HG03520 (cell line): Measurements from ENCODE around the gene STEAP1B.
A peak's percentile ranks its signal among the peaks of the same experiment; 100 is the strongest.

Experiments used
- ATAC-seq: cut with Tn5 transposase; IDR thresholded peaks from one replicate; pipeline ENCODE4 v1.9.1; 2021; ENCODE audit warnings: mild to moderate bottlenecking, moderate library complexity; ENCODE audit not compliant: unreplicated experiment

The STEAP1B gene

DNA sequence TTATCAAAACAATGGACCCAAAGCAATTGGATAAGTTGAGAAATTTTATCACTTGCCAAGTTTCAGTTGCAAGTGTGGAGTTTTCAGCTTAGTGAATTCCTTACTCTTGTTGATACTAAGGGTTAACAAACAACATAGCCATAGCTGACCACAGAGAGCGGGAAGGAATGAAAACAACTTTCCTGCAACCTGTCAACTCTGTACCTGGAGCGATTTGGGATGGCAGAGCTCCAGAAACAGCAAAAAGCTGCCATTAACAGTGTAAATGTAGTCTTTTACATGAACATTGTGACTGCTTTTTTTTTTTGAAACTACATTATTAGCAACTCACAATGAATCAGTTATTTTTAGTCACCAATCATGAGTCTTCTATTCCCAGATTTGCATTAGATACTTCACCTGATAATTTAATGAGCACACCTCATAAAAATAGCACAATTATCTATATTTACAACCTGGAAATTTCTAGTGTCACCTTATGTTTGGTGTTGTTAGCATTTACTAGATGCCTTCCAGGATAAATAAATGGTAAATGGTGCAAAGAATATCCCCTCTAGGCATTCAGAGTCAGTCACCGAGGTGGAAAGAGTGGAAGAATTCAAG is 95.5 kb downstream of the STEAP1B start:
- no peak for ATAC-seq

DNA sequence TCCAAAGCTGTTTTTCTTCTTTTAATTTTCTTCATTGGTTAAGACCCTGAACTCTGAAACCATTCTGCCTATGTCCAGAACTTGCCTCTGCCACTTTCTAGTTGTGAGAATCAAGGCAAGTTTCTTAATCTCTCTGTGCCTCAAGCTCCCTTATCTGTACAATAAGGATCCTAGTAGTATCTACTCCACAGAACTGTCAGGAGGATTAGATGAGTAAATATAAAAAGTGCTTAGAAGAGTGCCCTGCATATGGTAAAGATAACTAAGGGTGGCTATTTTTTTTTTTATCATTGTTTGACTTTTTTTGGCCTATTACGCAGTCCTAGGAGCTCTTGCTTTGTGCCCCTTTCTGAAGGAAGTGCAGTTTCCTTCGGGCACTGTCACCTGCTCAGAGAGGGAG is 96.6 kb downstream of the STEAP1B start:
- no peak for ATAC-seq

DNA sequence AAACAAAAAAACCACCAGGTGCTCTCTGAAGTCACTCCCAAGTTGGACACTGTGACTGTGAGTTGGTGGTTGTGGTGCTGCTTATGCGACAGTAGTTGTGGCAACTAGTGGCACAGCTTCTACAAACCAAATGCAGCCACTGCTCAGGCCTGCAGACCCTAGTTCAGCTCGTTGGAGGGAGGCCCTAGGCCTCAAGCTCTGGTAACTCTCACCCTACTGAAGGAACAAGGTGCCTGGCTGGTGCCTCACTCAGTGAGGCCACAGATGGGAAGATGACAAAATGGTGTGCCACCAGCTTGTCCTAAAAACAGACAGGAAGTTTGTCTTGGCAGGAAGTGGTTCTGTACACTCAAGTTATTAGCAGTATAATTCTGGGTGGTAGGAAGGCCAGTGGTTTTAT is 97.7 kb downstream of the STEAP1B start:
- ATAC-seq, result no peak

DNA sequence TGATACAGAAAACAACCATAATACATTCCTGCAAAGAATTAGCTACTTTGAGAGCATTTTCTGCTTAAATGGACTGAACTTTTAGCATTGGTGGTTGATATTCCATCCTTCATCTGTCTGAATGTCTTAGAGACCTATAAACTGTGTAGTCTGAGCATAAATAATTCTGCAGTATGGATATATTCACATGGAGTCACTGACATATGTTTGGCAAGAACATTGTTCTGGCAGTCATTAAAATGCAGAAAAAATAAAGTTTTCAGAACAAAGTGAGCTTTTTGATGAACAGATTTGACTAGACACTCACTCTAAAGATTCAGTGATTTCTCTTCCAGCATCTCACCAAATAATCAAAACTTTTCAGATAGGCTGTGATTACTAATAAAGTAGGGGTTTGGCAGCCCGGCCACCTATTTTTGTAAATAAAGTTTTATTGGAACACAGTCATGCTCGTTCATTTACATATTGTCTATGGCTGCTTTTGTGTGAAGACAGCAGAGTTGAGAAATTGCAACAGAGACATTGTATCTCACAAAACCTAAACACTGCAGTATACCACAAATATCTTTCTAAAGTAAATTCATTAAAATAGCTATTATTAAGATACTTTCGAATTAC is 98.9 kb downstream of the STEAP1B start:
- no peak for ATAC-seq

DNA sequence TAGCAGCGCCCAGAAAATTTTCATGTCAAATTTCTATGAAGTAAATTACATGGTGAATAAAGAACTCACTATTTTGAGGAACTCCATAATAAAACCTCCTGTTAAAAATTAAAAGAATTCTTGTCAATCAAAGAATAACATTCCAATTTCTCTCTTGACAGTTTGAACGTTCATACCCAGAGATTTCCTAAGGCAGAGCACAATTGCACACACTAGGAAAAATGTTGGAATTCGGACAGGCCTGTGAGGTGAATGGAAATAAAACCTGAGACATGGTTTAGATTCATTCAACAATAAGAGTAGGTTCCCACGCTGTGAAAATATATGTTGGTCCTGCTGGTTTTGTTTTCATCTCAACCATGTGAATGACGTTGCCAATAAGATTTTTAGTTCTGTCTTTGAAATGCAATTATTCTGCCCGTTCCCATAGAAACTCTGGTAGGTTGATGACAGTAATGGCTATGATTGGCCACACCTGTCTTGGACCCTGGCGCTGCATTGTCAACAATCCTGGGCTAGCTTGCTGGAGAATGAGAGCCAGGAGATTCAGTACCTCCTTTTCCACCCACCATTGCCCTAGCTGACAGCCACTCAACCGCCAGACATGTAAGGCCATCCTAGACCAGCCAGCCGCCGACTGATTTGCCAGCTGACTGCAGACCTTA is 99.7 kb downstream of the STEAP1B start:
- ATAC-seq, result no peak

DNA sequence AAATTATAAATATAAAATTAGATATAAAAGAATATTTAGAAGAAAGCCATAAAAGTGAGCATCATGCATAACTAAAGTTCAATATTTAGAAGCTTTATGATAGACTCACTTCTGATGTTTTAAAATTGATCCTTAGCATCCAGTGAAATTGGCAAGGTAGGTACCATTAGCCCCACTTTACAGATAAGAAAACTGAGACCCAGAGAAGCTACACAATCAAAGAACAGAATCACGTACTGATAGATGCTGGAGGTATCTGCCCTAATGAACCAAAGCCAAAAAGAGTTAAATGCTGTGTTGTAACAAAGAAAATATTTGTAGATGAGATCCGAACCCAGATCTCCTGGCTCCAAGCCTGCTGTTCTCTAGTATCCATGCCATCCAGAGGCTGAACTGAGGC is 100.4 kb downstream of the STEAP1B start:
- no peak for ATAC-seq

DNA sequence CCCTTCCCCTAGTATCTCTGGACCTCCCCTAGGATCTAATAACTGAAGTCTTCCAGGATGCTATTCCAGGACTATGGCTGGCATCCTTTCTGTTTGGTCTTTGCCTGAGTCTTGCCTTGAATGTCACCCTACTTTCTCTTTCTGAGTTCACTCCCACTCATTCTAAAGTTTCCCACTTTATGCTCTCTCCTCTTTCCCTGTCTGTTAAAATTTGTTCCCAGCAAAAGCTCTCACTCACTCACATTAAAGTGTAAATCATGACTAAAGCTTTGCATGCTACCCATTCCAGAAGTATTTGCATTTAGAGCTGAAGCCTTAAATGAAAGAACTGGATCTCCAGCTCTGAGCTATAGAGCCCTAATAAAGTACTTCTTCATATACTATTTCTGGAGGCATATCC is 100.9 kb downstream of the STEAP1B start:
- no peak for ATAC-seq

DNA sequence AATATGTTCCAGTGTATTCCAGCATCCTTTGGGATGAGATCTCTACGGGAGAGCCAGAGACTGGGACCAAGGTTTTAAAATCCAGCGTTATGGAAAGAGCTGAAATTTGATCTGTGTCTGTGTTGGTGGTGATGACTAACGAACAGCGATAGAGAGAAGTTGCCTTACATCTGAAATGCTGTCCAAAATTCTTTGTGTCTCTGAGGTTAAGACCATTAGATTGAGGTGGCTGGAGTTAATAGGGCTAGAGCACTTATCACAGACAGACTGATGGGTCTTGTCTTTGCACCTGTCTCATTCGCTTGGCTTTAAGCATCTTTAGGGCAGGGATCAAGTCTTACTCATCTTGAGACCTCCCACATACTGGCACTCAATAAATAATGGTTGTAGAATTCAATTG is 102.0 kb downstream of the STEAP1B start:
- ATAC-seq, result no peak

DNA sequence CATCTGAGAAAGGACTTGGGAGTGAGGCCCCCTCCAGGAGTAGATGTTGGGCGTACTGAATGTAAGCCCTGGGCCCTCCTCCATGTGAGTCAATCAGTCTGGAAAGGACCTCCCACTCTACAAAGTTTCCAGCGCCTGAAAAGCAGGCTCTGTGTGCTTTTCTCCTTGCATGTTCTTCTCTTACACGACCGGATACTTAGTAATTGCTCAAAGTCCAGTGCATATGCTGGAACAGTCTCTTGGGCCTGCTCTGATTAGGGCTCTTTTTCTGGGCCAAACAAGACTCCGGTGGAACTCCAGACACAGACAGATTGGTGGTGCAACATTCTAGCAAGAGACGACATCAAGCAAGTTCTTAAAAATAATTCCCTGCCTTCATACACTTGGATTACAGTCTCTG is 104.8 kb downstream of the STEAP1B start:
- no peak for ATAC-seq

DNA sequence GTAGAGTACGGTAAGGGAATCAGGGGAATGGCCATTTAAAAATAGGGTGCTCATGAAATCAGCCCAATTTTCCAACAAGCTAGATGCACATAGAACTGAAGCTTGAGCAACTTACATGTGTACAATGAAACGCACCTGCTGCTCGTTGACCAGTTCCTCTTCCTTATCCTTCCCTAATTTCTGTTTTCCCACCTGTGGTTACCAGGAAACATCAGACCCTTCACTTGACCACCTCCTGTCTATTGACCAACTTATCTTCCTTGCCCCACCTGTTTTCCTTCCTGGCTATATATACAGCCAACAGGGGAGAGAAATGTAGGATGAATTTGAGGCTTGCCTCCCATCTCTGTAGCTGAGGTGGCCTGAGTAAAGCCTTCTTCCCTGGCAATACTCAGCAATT is 105.2 kb downstream of the STEAP1B start:
- ATAC-seq, result no peak

DNA sequence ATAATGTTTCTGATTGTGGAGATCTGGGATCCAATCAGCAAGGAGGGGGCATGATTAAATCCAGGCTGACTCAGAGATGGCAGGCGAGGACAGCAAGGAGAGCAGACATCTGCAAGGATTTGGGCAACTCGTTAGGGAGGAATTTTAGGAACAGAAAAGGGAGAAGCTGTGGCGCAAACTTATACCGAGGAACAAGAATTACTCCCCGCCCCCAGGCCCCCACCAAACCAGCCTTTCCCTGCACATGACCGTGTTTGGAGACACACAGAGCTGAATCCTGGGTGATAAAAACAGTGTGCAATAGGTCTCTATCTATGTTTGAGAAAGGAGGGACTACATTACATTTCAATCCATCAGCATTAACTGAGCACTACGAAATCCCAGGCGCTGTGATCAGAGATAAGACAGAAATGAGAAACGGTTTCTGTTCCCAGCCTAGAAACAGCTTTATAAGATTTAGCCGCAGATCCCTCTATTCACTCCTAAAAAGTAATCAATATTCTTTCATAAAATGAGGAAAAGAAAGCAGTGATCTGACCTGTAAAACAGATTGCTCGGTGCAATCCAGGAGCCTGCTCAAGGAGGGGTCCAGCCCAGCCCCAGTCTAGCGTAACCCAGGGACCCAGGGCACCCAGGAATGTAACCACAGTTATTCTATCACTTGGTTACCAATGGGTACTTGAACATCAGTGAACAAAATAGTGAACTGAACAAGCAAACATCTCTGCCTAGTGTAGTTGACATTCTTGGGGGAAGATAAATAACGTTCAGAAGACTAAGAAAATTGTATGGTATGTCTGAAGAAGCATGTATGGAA is 105.9 kb downstream of the STEAP1B start:
- ATAC-seq, result no peak

DNA sequence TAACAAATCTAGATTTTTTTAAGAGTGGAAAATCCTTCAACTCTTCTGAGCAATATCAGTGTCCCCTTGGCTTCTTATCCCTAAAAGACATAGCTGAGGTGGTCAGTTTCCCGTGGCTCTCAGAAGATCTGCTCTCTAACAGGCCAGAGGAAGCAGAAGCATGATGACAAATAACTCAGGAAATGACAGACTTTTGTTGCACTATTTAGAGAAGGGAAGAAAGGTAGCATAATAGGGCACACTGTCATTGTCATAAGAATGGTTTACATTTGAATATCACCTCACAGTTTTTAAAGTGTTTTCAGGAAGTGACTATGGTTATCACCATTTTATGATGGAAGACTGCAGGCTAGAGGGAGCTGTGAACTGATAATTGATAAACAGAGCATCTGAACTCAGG is 109.5 kb downstream of the STEAP1B start:
- ATAC-seq, result no peak

DNA sequence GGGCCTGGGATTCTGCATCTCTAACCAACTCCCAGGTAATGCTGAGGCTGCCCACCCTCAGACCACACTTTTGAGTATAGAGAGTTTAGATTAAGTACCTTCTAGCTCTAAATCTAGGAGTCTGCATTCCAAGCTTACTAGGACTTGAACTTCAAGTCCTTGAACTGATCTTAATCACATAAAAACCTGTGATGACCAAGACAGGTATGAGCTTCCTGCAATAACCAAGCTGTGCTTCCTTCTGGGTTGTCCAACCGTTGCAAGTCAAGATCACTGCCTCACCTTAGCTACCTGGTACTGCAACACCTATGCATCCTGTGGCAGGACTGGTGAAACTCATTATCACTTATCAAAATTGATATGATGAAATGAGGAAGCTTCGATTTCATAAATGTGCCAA is 110.1 kb downstream of the STEAP1B start:
- no peak for ATAC-seq

DNA sequence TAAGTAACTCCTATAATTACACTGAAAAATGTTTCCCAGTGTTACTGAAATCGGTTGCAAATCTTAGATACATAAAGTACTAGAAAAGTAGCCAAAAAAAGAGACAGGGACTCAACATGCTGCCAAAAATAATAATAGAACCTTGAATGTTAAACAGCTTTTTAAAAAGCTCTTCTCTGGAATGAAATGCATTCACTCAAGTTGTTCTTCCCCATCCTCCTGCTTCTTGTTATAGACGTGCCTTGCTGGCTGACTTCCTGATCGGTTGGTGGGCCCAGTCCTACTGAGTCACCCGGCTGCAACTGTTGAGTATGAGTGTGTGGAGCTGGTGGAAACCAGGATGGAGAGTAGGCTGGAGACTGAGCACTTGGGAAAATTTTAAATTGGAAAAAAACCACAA is 112.4 kb downstream of the STEAP1B start:
- ATAC-seq, result no peak

DNA sequence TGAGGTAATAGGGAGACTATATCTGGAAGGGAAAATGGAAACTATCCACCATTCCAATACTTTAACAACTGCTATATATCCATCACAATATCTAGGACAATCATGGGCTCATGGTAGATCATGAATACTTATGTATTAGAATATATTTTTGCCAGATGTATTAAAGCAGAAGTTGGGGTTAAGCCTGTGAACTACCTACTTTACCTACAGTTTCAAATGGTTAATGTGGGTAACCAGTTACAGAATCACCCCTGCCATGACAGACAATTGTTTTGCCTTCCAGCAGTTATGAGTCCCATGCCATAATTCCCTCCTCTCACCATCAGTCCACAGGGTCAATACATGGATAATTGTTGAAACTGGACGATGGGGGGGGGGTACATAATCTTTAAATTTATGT is 113.1 kb downstream of the STEAP1B start:
- peak; percentile 50 for ATAC-seq

DNA sequence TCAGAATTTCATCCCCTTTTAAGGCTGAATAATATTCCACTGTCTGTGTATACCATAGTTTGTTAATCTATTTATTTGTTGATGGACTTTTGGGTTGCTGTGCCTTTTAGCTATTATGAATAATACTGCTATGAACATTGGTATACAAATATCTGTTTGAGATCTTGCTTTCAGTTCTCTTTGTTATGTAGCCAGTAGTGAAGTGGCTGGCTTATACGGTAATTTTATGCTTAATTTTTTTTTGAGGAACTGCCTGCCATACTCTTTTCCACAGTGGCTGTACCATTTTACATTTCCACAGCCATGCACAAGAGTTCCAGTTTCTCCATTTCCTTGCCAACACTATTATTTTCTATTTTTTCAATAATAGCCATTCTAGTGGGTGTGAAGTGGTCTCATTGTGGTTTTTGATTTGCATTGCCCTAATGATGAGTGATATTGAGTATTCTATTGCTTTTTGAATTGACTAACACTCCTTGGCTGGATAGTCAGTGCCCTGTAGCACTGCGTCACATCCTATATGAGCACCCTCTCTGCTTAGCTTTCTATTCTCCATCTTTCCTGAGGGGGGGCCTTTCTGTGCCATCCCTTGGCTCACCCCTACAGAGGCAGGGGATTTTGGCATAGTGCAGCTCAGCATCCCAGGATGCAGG is 113.7 kb downstream of the STEAP1B start:
- peak; percentile 72 for ATAC-seq

DNA sequence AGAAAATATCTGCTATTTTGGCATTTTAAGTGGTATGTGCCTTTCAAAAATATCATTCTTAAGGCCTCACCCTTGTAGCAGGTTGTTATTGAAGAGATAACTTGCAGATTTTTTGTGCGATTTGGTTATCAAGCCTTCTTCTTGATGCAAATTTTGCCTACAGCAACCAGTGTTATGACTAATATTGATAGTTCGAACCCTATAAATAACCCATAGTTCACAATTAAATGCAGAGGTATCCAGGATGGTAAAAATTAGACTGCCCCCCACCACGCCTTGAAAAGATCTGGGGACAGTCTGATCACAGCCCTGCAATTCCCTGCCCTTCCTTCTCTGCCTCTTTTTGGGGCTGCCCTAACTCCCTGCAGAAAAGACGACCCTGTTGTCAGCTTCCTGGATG is 114.7 kb downstream of the STEAP1B start:
- ATAC-seq, result no peak

DNA sequence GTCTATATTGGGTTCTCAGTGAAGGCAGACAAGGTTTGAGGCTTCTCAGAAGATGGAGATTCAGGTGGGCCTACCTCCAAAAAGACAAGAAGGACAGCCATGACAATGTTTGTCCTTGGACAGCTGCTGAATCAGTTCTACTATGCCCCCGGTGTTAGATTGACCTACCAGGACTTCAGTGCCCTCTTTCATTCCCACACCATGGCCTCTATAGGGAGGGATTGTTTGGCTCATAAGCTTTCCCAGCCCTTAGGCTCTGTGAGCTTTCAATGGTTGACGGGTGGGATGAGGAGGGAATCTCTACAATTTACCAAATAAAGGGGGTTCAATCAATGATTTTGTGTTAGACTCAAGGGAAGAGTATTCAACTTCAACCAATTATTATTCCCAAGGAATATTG is 119.7 kb downstream of the STEAP1B start:
- ATAC-seq, result no peak

DNA sequence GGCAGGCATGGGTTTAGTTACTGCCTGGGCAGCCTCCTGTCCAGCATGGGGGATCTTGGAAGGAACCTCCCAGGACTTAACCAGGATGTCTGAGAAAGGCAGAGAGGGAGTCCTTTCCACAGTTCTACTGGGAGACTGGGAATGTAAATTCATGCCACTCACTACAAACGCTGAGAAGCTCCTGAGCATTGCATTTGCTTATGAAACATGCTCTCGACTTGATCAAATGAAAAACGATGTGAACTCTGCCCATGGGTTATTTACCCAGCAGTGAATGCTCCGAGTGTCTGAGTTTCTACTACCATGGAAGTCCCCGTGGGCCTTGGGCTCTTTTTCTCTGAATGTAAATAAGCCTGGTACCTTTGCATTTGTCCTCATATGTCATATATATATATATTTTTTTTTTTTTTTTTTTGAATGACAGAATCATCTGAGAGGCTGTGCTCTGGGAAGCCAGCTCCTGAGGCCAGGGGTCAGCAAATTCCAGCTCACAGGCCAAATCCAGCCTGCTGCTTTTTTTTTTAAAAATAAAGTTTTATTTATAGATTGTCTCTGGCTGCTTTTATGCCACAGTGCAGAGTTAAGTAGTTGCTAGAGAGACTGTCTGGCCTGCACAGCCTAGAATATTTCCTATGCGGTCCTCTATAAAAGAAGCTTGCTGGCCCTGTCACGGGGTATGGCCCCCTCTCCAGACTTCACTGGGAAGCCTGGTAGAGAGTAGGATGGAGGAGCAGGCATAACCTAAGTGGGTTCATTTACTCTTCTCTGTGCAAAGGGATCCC is 121.6 kb downstream of the STEAP1B start:
- no peak for ATAC-seq

DNA sequence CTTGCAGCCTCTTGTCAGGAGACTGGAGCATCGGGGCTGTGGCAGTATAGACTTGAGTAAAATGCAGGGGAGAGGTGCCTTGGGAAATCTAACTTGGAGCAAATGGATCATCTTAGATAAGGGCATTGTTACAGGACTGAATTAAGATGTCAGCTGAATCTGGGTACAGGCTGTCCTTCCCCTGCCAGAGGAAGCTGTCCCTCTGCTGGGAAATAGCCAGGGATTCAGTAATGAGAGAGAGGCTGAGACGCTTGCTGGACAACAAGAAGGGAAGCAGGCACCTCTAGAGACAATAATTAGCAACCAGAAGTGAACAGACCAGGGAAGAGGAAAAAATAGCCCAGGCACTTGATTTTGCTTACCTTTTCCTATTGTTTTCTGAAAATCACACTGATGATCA is 122.3 kb downstream of the STEAP1B start:
- ATAC-seq, result no peak
